Lung (tissue), 12 donors: ENCODE results near the gene CHRNE. TPM values are rescaled to one million over a fixed set of nuclear protein-coding genes. Genes with fewer than 3 reads are reported as not detected.

Experiments used
- ATAC-seq: fragments of 200-7000 bp; cut with Tn5 transposase; one replicate; pipeline ENCODE4 v1.9.1; 2020; ENCODE audit warnings: moderate number of reproducible peaks; ENCODE audit not compliant: insufficient read depth, low FRiP score
- DNase-seq, 3 donors: peaks; one replicate each; pipeline ENCODE4 v3.0.0-alpha.2; 2013 to 2017
- H3K27ac ChIP-seq, 2 donors: one replicate each; pipeline ENCODE4 v1.5.1; 2013; ENCODE audit warnings: mild to moderate bottlenecking in 2 of 2, moderate library complexity in 2 of 2, control low read depth in 1 of 2, inconsistent platforms in 1 of 2, low read depth in 1 of 2, low read length in 1 of 2
- H3K27me3 ChIP-seq, 3 donors: one replicate each; pipeline ENCODE4 v1.5.1; 2013; ENCODE audit warnings: low read length in 2 of 3; ENCODE audit not compliant: control insufficient read depth in 3 of 3, insufficient read depth in 3 of 3
- H3K36me3 ChIP-seq, 4 donors: one replicate each; pipeline ENCODE4 v1.5.1; 2013; ENCODE audit warnings: low read length in 4 of 4, mild to moderate bottlenecking in 1 of 4, moderate library complexity in 1 of 4; ENCODE audit not compliant: control insufficient read depth in 4 of 4, insufficient read depth in 4 of 4
- H3K4me1 ChIP-seq, 5 donors: one replicate each; pipeline ENCODE4 v1.5.1; 2013; ENCODE audit warnings: low read length in 5 of 5, mild to moderate bottlenecking in 2 of 5, moderate library complexity in 1 of 5; ENCODE audit not compliant: control insufficient read depth in 5 of 5, insufficient read depth in 5 of 5
- H3K4me3 ChIP-seq: one replicate; pipeline ENCODE4 v1.5.1; 2013; ENCODE audit warnings: mild to moderate bottlenecking, control low read depth, moderate library complexity
- H3K9ac ChIP-seq, 2 donors: one replicate each; pipeline ENCODE4 v1.5.1; 2013; ENCODE audit warnings: low read length in 2 of 2, control low read depth in 1 of 2; ENCODE audit not compliant: insufficient read depth in 1 of 2
- H3K9me3 ChIP-seq, 4 donors: one replicate each; pipeline ENCODE4 v1.5.1; 2013; ENCODE audit warnings: low read length in 3 of 4, mild to moderate bottlenecking in 1 of 4, moderate library complexity in 1 of 4; ENCODE audit not compliant: control insufficient read depth in 4 of 4, insufficient read depth in 3 of 4
- WGBS, 2 donors: extraction: QIAGEN DNeasy Blood & Tissue Kit; methylation state at CpG; one replicate each; pipeline ENCODE4 v1.1.7; 2013; 5-methylcytosine and 5-hydroxymethylcytosine counted together
- polyA plus RNA-seq, 2 donors: library from polyadenylated mRNA; stranded (reverse); fragments of 200-250 nt; gene quantifications; one replicate each; pipeline ENCODE4 v1.2.1, GENCODE V29; 2013
- total RNA-seq, 2 donors: library from RNA; depleted of rRNA in 1 of 2; stranded (reverse); fragments of >200 nt in 1 of 2; gene quantifications; one replicate each; pipeline ENCODE4 v1.2.1, GENCODE V29; 2014 to 2021
- TF ChIP-seq, protein P1 (sequence below): IDR thresholded peaks from 2 replicates; pipeline ENCODE4 v1.5.1; 2012; ENCODE audit warnings: mild to moderate bottlenecking; ENCODE audit errors: control extremely low read depth, extremely low read depth
- donor health status: control.
- donor health status: control.
- donor health status: Bipolar disorder and iron deficiency.
- donor health status: healthy.
- donor health status: DM: yes; HTN: yes; CAD: no.

Gene CHRNE
- total and polyA plus RNA-seq, 4 donors, result 0.61 to 2.3 (median 1.00) TPM

DNA sequence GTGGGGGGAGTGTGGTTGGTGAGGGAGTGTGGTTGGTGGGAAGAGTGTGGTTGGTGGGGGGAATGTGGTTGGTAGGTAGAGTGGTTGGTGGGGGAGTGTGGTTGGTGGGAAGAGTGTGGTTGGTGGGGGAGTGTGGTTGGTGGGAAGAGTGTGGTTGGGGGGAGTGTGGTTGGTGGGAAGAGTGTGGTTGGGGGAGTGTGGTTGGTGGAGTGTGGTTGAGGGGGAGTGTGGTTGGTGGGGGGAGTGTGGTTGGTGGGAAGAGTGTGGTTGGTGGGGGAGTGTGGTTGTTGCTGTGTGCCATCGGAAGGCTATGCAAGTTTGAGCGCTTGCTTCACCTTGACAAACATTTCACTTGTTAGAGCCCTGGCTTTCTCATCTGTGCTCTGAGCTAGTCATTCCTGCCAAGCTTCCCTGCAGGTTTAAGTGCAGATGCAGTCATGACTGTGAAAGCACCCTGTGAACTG is 49.7 kb downstream of the CHRNE start:
- Histone ChIP-seq H3K27ac (peak overlapping the region in 1 of 2 donors; percentile 35), H3K9ac (no peak overlapping the region), H3K4me1 (peaks cover 3 to 41% (median 8%) of the 10 kb centered on the region in 5 donors), H3K9me3 (no peaks in the 10 kb centered on the region), H3K4me3 (no peak overlapping the region), H3K36me3 (peaks cover 0 to 5% (median 2%) of the 10 kb centered on the region in 4 donors), H3K27me3 (no peaks in the 10 kb centered on the region)
- no peak for ATAC-seq
- TF ChIP-seq, protein P1, sequence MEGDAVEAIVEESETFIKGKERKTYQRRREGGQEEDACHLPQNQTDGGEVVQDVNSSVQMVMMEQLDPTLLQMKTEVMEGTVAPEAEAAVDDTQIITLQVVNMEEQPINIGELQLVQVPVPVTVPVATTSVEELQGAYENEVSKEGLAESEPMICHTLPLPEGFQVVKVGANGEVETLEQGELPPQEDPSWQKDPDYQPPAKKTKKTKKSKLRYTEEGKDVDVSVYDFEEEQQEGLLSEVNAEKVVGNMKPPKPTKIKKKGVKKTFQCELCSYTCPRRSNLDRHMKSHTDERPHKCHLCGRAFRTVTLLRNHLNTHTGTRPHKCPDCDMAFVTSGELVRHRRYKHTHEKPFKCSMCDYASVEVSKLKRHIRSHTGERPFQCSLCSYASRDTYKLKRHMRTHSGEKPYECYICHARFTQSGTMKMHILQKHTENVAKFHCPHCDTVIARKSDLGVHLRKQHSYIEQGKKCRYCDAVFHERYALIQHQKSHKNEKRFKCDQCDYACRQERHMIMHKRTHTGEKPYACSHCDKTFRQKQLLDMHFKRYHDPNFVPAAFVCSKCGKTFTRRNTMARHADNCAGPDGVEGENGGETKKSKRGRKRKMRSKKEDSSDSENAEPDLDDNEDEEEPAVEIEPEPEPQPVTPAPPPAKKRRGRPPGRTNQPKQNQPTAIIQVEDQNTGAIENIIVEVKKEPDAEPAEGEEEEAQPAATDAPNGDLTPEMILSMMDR, result no peak
- DNase-seq, result no peak
- WGBS, 2 donors, result 49 to 59% methylated on average over 2 of the region's 2 CpGs

DNA sequence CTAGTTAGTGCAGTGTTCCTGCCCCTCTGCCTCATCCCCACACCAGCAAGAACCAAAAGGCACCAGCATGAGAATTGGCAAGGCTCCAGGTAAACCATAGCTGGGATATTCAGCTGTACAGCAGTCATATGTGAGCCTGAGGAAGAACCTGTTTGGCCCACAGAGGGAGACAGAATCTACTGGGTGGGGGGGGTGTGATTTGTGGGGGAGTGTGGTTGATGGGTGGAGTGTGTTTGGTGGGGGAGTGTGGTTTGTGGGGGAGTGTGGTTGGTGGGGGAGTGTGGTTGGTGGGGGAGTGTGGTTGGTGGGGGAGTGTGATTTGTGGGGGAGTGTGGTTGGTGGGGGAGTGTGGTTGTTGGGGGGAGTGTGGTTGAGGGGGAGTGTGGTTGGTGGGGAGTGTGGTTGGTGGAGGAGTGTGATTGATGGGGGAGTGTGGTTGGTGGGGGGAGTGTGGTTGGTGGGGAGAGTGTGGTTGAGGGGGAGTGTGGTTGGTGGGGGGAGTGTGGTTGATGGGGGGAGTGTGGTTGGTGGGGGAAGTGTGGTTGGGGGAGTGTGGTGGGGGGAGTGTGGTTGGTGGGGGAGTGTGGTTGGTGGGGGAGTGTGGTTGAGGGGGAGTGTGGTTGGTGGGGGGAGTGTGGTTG is 50.2 kb downstream of the CHRNE start:
- Histone ChIP-seq H3K9ac (no peak overlapping the region), H3K4me3 (no peak overlapping the region), H3K4me1 (peaks cover 2 to 45% (median 4%) of the 10 kb centered on the region in 5 donors), H3K36me3 (peaks cover 0 to 5% (median 2%) of the 10 kb centered on the region in 4 donors), H3K9me3 (no peaks in the 10 kb centered on the region), H3K27ac (no peak overlapping the region), H3K27me3 (no peaks in the 10 kb centered on the region)
- DNase-seq (peak in 2 of 3 donors; percentile 28 to 56), ATAC-seq (no peak)
- TF ChIP-seq, protein P1, result no peak

DNA sequence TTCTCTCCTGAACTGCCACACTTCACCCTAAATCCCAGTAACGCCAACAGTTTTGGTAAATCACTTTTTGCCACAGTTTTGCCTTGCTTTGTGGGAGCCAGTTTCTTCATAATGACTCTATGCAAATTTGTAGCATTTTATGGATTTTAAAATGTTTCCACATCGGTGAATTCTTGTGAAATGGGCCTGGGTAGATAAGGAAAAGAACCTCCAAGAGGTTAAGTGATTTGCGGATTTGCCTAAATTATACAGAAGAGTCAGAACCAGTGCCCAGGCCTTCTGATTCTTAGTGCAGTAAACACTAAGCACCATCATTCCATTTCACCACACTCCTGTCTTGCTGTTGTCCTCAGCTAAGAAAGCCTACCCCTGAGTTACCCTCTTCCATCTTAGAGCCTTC is 51.8 kb downstream of the CHRNE start:
- H3K4me3 ChIP-seq, result no peak overlapping the region
- ATAC-seq (no peak), DNase-seq (no peak)
- TF ChIP-seq, protein P1, result no peak
- peaks cover 0 to 33% (median 3%) of the 10 kb centered on the region in 5 donors for H3K4me1 ChIP-seq
- no peak overlapping the region for H3K27ac ChIP-seq
- H3K36me3 ChIP-seq, result peaks cover 0 to 7% (median under 1%) of the 10 kb centered on the region in 4 donors
- 69 to 77% methylated on average over 3 of the region's 3 CpGs for WGBS, 2 donors
- H3K9me3 ChIP-seq, result no peaks in the 10 kb centered on the region
- H3K9ac ChIP-seq, result no peak overlapping the region
- H3K27me3 ChIP-seq, result no peaks in the 10 kb centered on the region
